Suprapubic skin (tissue), 4 donors: ENCODE measurements around the gene AEN.

ENCODE experiments used
- EP300 ChIP-seq: sonication (generic); formaldehyde crosslinking; IDR thresholded peaks from one replicate; pipeline ENCODE4 v1.6.1; 2017; ENCODE audit warnings: antibody characterized with exemption
- POLR2A ChIP-seq, 2 donors: fragments of 450-650 bp; IDR thresholded peaks; one replicate each; pipeline ENCODE4 v1.6.1; 2017; ENCODE audit warnings: antibody characterized with exemption in 2 of 2, mild to moderate bottlenecking in 2 of 2, moderate library complexity in 2 of 2
- POLR2AphosphoS5 ChIP-seq, 3 donors: sonication (generic); formaldehyde crosslinking; IDR thresholded peaks; one replicate each; pipeline ENCODE4 v1.6.1; 2017; ENCODE audit warnings: antibody characterized with exemption in 3 of 3
- TF ChIP-seq, protein P1 (sequence below), 2 donors: fragments of 200-600 bp in 1 of 2; fragments of 450-650 bp in 1 of 2; sonication (generic) in 1 of 2; IDR thresholded peaks; one replicate each; pipeline ENCODE4 v1.5.1; 2016 to 2019; ENCODE audit warnings: antibody characterized with exemption in 2 of 2, mild to moderate bottlenecking in 1 of 2, moderate library complexity in 1 of 2

DNA sequence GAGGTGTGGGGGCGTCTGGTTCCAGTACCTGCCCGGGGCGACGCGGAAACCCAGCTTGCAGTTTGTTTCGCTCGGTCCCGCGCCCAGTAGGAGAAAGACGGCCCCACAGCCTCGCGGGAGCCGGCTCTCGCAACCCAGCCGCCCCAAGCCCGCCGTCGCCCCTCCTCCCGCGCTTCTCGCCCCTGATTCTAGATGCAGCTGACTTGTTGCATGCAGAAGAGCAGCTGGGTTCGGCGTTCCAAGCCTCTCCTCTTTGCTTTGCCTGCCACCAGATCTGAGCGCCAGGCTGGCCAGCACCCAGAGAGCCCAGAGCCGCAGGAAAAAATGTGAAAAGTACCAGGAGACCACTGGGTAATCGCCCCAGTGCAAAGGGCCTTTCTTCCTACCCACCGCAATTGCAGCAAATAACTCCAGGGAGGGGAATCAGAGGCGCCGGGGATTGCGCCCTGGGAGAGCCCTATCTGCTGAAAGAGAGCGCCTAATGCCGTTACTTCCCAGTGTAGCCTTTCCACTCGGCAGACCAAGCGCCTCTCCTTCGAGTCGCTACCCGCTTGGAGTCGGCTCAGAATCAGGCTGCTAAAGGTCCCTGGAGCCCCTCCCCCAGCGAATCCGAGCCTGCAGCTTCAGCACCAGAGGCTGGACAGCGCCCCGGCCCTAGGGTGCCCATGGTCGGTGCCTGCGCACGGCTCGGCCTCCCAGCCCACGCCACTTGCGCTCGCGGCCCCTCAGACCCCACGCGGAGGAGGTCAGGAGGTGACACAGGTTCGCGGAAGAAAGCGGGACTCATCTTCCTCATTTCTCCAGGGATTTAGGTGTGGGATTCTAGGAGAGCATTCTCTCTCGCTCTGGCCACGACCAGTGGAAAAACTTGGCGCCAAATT, 15.7 kb upstream of the AEN start:
- TF ChIP-seq, protein P1, sequence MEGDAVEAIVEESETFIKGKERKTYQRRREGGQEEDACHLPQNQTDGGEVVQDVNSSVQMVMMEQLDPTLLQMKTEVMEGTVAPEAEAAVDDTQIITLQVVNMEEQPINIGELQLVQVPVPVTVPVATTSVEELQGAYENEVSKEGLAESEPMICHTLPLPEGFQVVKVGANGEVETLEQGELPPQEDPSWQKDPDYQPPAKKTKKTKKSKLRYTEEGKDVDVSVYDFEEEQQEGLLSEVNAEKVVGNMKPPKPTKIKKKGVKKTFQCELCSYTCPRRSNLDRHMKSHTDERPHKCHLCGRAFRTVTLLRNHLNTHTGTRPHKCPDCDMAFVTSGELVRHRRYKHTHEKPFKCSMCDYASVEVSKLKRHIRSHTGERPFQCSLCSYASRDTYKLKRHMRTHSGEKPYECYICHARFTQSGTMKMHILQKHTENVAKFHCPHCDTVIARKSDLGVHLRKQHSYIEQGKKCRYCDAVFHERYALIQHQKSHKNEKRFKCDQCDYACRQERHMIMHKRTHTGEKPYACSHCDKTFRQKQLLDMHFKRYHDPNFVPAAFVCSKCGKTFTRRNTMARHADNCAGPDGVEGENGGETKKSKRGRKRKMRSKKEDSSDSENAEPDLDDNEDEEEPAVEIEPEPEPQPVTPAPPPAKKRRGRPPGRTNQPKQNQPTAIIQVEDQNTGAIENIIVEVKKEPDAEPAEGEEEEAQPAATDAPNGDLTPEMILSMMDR (IDR thresholded peaks at IDR 0.05): no peak
- TF ChIP-seq POLR2A (IDR thresholded peaks at IDR 0.05) (no peak), POLR2AphosphoS5 (IDR thresholded peaks at IDR 0.05) (no peak), EP300 (no peak)
